Karpas-422 (cell line): ENCODE results near the gene DBET. TPM values are rescaled to one million over a fixed set of nuclear protein-coding genes. Genes with fewer than 3 reads are reported as not detected.
"Not testable (repeated sequence)": the region's sequence is repeated elsewhere in the genome, so short reads cannot be mapped to it uniquely, and the experiment has no call there.

Source experiments
- DNase-seq: peaks from one replicate; pipeline ENCODE4 v3.0.0-alpha.2; 2015
- H2AFZ ChIP-seq: fragments of 200-600 bp; sonication (generic); 2 replicates; pipeline ENCODE4 v1.6.1; 2014; ENCODE audit warnings: antibody characterized with exemption, low read length, mixed read lengths
- H3K27ac ChIP-seq: fragments of 200-600 bp; sonication (generic); 2 replicates; pipeline ENCODE4 v1.5.1; 2014; ENCODE audit warnings: mild to moderate bottlenecking, low read length, moderate library complexity
- H3K27me3 ChIP-seq: fragments of 200-600 bp; sonication (generic); 2 replicates; pipeline ENCODE4 v1.6.1; 2014; ENCODE audit warnings: low read length, mixed read lengths
- H3K36me3 ChIP-seq: fragments of 200-600 bp; sonication (generic); 2 replicates; pipeline ENCODE4 v1.6.1; 2014; ENCODE audit warnings: low read length, mixed read lengths; ENCODE audit not compliant: insufficient read depth
- H3K4me1 ChIP-seq: fragments of 200-600 bp; sonication (generic); 2 replicates; pipeline ENCODE4 v1.6.1; 2014; ENCODE audit warnings: mild to moderate bottlenecking, low read length, mixed read lengths
- H3K4me2 ChIP-seq: fragments of 200-600 bp; sonication (generic); 2 replicates; pipeline ENCODE4 v1.6.1; 2014; ENCODE audit warnings: low read length, low read depth, mild to moderate bottlenecking; ENCODE audit not compliant: poor library complexity, severe bottlenecking
- H3K4me3 ChIP-seq: fragments of 200-600 bp; sonication (generic); 2 replicates; pipeline ENCODE4 v1.5.1; 2014; ENCODE audit warnings: mild to moderate bottlenecking, antibody characterized with exemption, low read length, mixed read lengths
- H3K79me2 ChIP-seq: fragments of 200-600 bp; sonication (generic); 2 replicates; pipeline ENCODE4 v1.6.1; 2014; ENCODE audit warnings: mild to moderate bottlenecking, low read length, mixed read lengths
- H3K9ac ChIP-seq: fragments of 200-600 bp; sonication (generic); 2 replicates; pipeline ENCODE4 v1.6.0; 2014; ENCODE audit warnings: low read length
- H3K9me2 ChIP-seq: fragments of 200-600 bp; sonication (generic), shearing (Covaris generic); replicated peaks from 2 replicates; pipeline ENCODE4 v1.6.0; 2014; ENCODE audit warnings: mild to moderate bottlenecking, low read length, moderate library complexity; ENCODE audit not compliant: insufficient read depth
- H3K9me3 ChIP-seq: fragments of 300-700, 200-600 bp; sonication (generic); 2 replicates; pipeline ENCODE4 v1.6.1; 2014; ENCODE audit warnings: low read length, mixed read lengths
- H4K20me1 ChIP-seq: fragments of 200-600 bp; sonication (generic); 2 replicates; pipeline ENCODE4 v1.6.1; 2014; ENCODE audit warnings: mild to moderate bottlenecking, antibody characterized with exemption, low read length, low read depth; ENCODE audit not compliant: insufficient read depth
- total RNA-seq: library from RNA; depleted of rRNA; stranded (reverse); fragments of >200 nt; shearing (Covaris generic); gene quantifications from 2 replicates; pipeline ENCODE4 v1.2.3, GENCODE V29; 2014; ENCODE audit warnings: low replicate concordance; rRNA removed

The DBET gene
- total RNA-seq = not detected in 2 replicates

DNA sequence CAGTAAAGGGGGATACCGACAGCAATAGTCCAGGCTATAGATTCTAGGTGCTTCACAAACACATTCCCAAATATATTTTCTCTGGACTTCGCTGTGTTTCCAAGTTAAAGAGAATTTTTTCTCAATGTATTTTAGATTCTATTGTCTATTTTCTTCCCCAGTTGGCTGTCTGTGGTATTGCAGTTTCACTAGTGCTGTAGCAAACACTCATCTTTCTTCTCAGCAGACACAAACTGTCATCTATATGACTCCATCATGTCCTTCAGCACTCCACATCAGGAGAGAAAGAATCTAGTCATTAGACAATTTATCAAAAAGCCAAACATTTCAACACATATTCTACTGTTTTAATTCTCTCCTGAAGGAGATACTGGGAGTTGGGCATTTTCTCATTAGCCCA lies at the start of gene DBET:
Gene DBET, plus strand, starts transcription at position 161 of the 400 bp plus-strand sequence.
- not testable (repeated sequence) for H3K9me3 ChIP-seq, H3K27me3 ChIP-seq, H4K20me1 ChIP-seq

DNA sequence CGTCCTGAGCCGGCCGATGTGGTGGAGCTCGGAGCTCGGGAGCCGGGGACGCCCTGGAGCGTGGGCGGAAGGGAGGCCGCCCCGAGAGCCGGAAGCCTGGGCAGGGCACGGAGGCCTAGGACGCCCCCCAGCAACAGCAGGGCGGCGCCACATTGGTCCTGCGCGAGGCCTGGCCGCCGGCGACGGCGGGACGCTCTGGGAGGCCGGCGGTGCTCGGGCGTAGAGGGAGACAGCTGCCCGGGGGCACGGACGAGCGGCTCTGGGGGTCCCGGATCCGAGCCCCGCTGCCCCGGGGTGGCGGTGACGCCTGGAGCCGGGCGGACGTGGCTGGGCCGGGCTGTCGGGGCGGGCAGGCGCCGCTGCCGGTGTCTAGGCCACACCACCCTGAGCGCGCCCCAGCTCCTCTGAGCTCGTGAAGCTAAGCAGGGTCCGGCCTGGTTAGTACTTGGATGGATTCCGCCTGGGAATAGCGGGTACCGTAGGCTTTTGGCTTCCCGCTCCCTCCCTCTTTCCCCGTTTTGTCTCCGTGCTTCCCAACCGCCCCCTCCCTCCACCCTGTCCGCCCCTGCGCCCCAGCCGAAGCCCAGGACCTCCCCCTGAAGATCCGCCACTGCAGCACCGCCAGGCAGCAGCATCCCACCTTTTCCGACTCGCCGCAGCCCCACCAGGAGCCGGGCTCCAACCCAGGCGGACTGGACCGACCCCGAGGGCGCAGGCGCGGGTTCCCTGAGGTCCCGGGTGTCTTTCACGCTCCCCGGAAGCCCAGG lies 49.3 kb upstream of the DBET start:
- Histone ChIP-seq H3K79me2 (no peaks in the 10 kb centered on the region), H3K9me3 (no peaks in the 10 kb centered on the region), H4K20me1 (no peaks in the 10 kb centered on the region), H3K4me3 (no peak overlapping the region), H3K27ac (no peak overlapping the region), H3K4me1 (no peaks in the 10 kb centered on the region), H3K9me2 (no peaks in the 10 kb centered on the region), H3K9ac (no peak overlapping the region), H3K36me3 (no peaks in the 10 kb centered on the region), H2AFZ (no peak overlapping the region), H3K27me3 (no peaks in the 10 kb centered on the region), H3K4me2 (no peak overlapping the region)
- DNase-seq = no peak

More for the DNA sequence above, at the start of gene DBET:
- not testable (repeated sequence) for H2AFZ ChIP-seq, H3K9me2 ChIP-seq, DNase-seq, H3K9ac ChIP-seq, H3K4me1 ChIP-seq, H3K79me2 ChIP-seq, H3K4me2 ChIP-seq, H3K4me3 ChIP-seq, H3K27ac ChIP-seq, H3K36me3 ChIP-seq

DNA sequence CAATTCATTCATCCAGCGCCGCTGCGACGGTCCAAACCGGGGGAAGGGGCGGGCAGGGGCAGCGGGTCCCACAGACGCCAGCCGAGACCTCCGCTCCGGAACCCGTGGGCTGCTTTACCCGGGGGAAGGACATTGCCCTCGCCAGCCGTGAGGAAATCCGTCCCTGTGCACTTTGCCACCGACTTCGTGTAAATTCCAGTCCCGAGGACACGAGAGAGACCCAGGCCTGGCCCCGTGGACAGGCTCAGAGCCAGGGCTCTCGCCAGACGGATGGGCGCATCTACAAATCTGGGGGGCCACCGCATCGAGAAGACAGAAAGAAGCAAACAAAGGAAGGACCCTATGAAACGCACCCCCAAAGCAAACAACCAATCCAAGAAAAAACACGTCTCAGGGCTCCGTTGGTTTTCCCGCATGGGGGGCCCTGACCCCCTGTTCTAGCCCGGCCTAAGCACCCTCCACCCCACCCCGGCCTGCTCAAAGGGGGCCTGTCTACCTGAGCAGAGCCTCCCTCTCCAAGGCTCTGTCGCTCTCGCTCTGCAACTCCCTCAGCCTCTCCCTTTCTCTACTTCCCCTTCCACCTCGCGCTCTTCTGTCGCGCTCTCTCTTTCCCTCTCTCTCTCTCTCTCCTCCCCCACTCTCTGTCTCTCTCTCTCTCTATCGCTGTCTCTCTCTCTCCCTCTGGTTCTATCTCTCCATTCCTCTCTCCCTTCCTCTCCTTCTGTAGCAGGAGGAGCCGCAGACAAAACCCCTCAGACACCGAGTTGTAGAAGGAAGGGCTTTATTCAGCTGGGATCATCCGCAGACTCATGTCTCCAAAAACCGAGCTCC lies 48.5 kb upstream of the DBET start:
- H3K27me3 ChIP-seq = no peaks in the 10 kb centered on the region
- no peak for DNase-seq
- H3K4me2 ChIP-seq = no peak overlapping the region
- no peak overlapping the region for H2AFZ ChIP-seq
- no peaks in the 10 kb centered on the region for H3K4me1 ChIP-seq
- H3K4me3 ChIP-seq = no peak overlapping the region
- no peak overlapping the region for H3K9ac ChIP-seq
- H3K36me3 ChIP-seq = no peaks in the 10 kb centered on the region
- H3K9me3 ChIP-seq = no peaks in the 10 kb centered on the region; the same call in 1 of the 2 replicates
- H4K20me1 ChIP-seq = no peaks in the 10 kb centered on the region
- no peak overlapping the region for H3K27ac ChIP-seq
- H3K9me2 ChIP-seq = no peaks in the 10 kb centered on the region
- no peaks in the 10 kb centered on the region for H3K79me2 ChIP-seq

DNA sequence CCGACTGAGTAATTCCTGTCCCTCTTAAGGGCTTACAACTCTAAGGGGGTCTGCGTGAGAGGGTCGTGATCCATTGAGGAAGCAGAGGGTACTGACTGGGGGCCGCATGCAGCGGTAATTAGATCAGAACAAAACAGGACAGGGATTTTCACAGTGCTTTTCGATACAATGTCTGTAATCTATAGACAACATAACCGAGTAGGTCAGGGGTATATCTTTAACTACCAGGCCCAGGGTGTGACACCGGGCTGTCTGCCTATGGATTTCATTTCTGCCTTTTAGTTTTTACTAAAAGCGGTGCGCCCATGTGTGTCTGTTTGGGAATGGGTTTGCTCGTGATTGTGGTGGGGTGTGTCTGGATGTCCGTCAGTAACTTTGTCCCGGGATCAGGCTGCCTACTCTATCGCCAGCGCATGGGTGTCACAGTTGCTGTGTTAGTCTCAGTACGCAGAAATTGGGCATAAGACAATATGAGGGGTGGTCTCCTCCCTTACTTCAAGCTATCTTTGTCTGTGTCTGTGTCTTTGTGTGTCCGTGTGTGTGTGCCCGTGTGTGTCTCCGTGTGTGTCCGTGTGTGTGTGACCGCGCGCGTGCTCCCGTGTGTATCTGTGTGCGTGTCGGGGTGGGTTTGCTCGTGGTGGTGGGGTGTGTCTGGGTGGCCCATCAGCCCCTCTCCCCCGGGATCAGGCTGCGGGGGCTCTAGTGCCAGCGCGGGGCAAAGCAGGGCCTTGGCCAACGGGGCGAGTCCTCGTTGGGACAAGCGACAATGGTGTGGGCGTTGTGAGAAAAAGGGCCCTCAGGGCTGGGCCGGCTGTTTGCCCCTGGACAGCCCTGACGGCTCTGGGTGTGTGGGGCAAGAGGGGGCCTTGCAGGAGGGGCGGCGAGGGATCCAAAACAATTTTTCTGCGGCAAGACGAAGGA lies 47.7 kb upstream of the DBET start:
- H4K20me1 ChIP-seq = no peaks in the 10 kb centered on the region
- H3K9ac ChIP-seq = no peak overlapping the region
- no peaks in the 10 kb centered on the region for H3K79me2 ChIP-seq
- no peak overlapping the region for H3K27ac ChIP-seq
- H3K4me3 ChIP-seq = no peak overlapping the region
- H3K4me2 ChIP-seq = no peak overlapping the region
- no peak overlapping the region for H2AFZ ChIP-seq
- no peaks in the 10 kb centered on the region for H3K27me3 ChIP-seq
- H3K9me2 ChIP-seq = no peaks in the 10 kb centered on the region
- no peaks in the 10 kb centered on the region for H3K36me3 ChIP-seq
- no peak for DNase-seq
- no peaks in the 10 kb centered on the region; the same call in 1 of the 2 replicates for H3K9me3 ChIP-seq
- H3K4me1 ChIP-seq = no peaks in the 10 kb centered on the region

- Histone ChIP-seq H3K9me2 (no peaks in the 10 kb centered on the region), H3K79me2 (no peaks in the 10 kb centered on the region), H4K20me1 (no peaks in the 10 kb centered on the region), H3K4me1 (no peaks in the 10 kb centered on the region), H3K9ac (no peak overlapping the region), H3K4me3 (no peak overlapping the region), H2AFZ (no peak overlapping the region), H3K9me3 (no peaks in the 10 kb centered on the region; the same call in 1 of the 2 replicates), H3K36me3 (no peaks in the 10 kb centered on the region), H3K4me2 (no peak overlapping the region), H3K27me3 (no peaks in the 10 kb centered on the region), H3K27ac (no peak overlapping the region)
- no peak for DNase-seq
Observed at GRCh38 chr4:190017357-190018200, 46.7 kb upstream of the DBET start.

DNA sequence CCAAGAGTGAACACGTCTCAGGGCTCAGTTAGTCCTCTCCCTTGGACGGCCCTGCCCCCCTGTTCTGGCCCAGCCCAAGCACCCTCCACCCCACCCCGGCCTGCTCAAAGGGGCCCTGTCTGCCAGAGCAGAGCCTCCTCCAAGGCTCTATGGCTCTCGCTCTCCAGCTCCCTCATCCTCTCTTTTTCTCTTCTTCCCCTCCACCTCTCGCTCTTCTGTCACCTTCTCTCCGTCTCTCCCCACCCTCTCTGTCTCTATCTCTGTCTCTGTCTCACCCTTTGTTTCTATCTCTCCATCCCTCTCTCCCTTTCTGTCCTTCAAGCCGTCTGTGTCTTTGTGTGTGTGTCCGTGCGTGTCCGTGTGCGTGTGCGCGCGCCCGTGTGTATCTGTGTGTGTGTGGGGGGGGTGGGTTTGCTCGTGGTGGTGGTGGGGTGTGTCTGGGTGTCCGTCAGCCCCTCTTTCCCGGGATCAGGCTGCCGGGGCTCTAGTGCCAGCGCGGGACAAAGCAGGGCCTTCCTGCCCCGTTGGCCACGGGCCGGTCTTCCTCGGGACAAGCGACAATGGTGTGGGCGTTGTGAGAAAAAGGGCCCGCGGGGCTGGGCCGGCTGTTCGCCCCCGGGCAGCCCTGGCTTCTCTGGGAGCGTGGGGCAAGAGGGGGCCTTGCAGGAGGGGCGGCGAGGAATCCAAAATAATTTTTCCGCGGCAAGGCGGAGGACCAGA lies 45.9 kb upstream of the DBET start:
- no peak overlapping the region for H2AFZ ChIP-seq
- no peak overlapping the region for H3K4me2 ChIP-seq
- H3K27me3 ChIP-seq = no peaks in the 10 kb centered on the region
- H3K27ac ChIP-seq = no peak overlapping the region
- no peaks in the 10 kb centered on the region for H3K36me3 ChIP-seq
- no peak overlapping the region for H3K4me3 ChIP-seq
- no peaks in the 10 kb centered on the region for H3K79me2 ChIP-seq
- H3K9me2 ChIP-seq = no peaks in the 10 kb centered on the region
- H3K4me1 ChIP-seq = no peaks in the 10 kb centered on the region
- H3K9me3 ChIP-seq = no peaks in the 10 kb centered on the region; the same call in 1 of the 2 replicates
- H3K9ac ChIP-seq = no peak overlapping the region
- no peaks in the 10 kb centered on the region for H4K20me1 ChIP-seq
- DNase-seq = no peak
